HG02970 (cell line): Measurements from ENCODE around the gene RFPL1.

Experiments used
- ATAC-seq: cut with Tn5 transposase; IDR thresholded peaks from one replicate; pipeline ENCODE4 v1.9.1; 2021; ENCODE audit warnings: mild to moderate bottlenecking, moderate library complexity, moderate number of reproducible peaks; ENCODE audit not compliant: unreplicated experiment, low FRiP score

The RFPL1 gene

DNA sequence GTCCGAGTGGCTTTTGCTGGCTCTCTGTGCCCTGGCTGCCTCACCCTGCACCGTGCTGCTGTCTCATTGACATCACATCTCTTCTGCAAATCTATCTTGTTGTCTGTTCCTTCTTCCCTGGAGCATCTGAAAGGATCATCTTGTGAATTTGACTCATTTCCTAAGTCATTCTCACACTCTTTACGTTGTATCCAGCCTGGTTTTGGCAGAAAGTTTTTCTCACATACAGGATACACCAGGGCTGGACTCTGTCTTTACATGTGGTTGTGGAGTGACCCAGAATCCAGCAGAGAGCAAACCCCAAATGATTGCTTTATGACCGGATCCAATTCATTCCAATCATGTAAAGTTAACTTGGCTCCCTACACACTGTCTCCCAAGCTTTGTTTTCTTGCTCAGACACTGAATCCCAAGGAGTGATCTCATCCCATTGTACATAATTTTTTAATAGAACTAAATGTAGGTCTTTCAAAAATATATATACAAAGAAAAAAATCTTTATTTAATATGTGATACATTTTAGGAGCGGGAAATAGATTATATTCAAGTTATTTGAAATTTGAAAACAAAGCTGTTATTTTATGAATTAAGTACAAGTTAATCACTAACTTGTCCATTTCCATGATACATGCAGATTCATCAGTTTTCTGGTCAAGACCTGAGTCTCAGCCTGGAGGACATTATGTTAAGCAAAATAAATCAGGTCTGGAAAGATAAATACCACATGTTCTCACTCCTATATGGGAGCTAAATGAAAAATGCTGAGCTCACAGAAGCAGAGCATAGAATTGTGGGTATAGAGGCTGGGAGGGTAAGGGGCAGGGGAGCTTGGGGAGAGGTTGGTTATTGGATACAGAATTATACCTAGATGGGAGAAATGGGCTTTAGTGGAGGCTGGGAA is 2.9 kb upstream of the RFPL1 start:
- no peak for ATAC-seq

GRCh38 chr22:29442976-29443375 is 4.6 kb downstream of the RFPL1 start:
- no peak for ATAC-seq

- ATAC-seq = no peak
Observed at GRCh38 chr22:29443452-29443851, 5.1 kb downstream of the RFPL1 start.

DNA sequence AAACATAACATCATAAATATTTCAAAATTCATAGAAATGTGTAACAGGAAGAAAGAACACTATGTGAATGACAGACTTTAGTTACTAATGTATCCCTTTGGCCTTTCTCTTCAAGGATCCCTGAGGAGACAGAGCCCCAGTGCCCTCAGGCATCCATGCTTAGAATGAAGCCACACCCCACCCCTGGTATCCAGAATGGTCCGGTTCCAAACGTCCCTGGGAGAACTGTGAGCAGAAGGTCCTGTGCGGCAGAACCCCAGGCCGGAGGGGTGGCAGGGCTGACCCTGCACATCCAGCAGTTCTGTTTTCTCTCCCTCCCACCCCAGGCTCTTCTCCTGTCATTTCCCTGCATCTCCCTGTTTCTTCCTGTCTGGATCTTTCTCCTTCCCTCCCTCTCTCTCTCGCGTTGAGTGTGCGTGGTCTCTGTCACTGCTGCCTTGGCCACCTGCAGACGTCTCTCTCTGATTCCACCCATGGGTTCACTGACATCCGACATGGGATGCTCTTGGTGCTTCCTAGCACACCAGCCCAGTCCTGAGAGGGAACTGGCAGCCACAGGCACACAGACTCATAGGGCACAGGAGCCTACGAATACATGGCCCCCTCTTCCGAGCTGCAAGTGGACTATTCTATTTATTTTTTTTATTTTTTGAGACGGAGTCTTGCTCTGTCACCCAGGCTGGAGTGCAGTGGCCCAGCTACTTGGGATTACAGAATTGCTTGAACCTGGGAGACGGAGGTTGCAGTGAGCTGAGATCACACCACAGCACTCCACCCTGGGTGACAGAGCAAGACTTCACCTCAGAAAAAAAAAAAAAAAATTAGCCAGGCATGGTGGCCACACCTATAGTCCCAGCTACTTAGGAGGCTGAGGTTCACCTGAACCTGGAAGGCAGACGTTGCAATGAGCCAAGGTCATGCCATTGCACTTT is 5.7 kb downstream of the RFPL1 start:
- no peak for ATAC-seq

DNA sequence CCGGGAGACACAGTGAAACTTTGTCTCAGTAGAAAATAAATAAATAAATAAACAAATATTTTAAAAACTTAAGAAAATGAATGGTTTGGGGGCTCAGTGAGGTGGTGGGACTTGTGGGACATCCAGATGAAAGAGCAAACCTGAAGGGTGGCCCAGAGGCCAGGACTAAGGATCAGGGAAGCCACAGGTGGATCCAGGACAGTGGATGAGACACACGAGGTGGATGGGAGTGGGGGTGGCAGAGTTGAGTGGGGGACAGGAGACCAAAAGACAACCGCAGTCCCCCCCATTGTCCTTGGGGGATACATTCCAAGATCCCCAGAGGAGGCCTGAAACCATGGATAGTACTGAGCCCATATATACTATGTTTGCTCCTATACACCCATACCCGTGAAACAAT is 7.1 kb downstream of the RFPL1 start:
- ATAC-seq = no peak

GRCh38 chr22:29447906-29448305 is 9.5 kb downstream of the RFPL1 start:
- ATAC-seq = no peak

- ATAC-seq = no peak
Observed at GRCh38 chr22:29449296-29449875, 11.0 kb downstream of the RFPL1 start.

GRCh38 chr22:29450222-29450621 is 11.8 kb downstream of the RFPL1 start:
- no peak for ATAC-seq

DNA sequence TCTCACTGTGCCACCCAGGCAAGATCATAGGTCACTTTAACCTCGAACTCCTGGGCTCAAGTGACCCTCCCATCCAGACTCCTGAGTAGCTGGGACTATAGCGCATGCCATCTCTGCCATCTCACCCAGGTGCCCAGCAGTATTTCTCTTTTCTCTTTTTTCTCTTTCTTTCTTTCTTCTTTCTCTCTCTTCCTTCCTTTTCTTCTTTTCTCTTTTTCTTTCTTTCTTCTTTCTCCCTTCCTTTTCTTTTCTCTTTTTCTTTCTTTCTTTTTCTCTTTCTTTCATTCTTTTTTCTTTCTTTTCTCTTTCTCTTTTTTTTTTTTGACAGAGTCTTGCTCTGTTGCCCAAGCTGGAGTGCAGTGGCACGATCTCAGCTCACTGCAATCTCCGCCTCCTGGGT is 13.5 kb downstream of the RFPL1 start:
- no peak for ATAC-seq

DNA sequence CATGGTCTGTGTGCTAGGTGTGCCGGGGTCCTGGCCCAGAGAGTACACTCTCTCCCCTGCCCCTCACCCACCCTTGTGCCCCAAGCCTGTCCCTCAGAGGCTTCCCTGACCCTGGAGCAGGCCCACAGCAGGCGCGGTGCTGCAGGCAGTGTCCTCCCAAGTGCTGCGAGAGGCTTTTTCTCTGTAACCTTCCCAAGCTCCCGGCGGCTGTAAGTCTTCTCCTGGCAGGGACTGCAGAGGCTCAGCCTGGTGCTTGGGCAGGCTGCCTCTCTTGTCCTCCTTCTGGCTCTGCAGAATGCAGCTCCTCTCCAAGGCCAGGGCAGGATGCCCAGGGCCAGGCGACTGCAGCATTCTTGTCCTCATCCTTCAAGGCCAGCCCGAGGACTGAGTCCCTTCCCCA is 15.9 kb downstream of the RFPL1 start:
- no peak for ATAC-seq

DNA sequence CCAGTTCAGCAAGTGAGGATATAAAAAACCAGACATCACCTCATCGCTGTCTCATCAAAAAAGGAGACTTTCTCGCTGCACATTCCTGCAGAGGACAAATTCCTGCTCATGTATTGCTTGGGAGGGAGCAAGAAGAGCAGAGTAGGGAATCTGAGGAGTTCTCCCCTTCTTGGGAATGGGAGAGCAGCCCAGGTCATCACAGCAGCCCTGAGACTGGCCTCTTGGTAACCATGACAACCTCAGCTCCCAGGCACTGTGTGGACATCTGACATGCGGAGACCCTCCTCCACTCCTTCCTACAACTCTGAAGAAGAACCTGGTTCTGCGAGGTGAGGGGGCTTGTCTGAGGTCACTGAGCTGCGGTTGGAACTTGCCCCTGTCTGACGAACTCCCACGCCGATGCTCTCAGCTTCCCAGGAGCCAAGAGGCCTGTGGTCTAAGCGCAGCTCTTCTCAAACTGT is 17.9 kb downstream of the RFPL1 start:
- ATAC-seq = no peak

- no peak for ATAC-seq
Observed at GRCh38 chr22:29457730-29458129, 19.3 kb downstream of the RFPL1 start.

GRCh38 chr22:29458551-29458950 is 20.2 kb downstream of the RFPL1 start:
- ATAC-seq = no peak

DNA sequence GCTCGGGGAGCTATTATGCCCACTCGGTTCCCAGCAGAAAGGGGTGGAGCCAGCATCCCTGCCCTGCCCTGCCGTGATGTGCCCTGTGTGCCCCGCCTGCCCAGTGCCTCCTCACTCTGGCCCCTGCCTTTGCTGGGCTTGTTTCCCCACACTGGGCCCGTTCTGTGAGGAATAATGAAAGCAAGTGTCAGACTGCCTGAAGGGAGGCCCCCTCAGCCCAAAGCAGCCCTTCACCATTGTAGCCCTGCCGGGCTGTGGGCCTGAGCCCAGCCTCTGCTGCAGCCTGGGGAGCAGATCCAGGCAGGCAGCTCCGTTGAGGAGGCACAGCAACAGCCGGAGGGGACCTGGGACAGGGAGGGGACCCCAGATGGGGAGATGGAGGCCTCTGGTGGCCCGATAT is 21.4 kb downstream of the RFPL1 start:
- ATAC-seq = no peak

DNA sequence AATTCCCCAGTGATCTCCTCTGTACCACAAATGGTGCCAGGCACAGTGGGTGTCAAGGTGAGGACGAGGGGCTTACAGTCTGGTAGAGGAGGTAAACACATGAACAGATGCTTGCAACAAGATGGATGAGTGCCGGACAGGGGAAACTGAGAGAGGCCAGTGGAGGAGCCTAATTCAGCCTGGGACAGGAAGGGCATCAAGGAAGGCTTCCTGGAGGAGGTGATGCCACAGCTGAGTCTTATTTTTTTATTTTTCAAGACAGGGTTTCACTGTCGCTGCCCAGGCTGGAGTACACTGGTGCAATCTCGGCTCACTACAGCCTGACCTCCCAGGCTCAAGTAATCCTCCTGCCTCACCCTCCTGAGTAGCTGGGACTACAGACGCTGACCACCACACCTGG is 22.9 kb downstream of the RFPL1 start:
- ATAC-seq = no peak

GRCh38 chr22:29463629-29464028 is 25.2 kb downstream of the RFPL1 start:
- ATAC-seq = no peak

DNA sequence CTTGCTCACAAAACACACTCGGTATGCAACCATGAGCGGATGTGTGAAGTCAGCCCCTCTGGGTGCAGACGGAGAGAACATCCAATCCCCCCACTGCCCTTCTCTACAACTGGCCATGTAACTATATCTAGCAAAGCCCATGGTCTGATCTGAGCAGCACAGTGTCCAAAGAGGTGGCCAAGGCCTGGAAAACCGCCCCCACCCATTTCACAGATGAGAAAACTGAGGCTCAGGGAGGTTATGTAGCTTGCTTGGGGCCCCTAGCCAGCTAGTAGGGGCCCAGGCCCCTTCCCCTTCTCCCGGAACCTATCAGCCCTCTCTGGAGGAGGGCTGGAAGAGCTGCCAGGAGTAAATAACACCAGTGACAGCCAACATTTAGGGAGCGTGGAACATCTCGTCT is 26.2 kb downstream of the RFPL1 start:
- ATAC-seq = no peak

DNA sequence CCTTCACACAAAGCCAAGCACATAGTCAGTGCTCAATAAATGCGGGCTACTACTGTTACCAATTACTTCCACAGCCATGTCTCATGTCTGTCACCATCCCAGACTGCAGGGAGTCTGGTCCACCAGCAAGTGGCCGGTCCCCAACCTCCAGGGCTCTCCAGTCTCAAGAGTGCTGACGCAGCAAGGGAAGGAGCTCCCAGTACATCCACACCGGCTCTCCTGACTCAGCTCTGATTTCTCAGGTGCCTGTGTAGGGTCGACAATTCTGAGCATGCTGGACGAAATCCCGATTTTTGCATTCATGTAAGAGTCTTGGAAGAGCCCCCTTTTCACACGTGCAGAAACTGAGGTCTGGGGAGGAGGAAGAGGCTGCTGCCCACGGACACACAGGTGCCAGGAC is 31.4 kb downstream of the RFPL1 start:
- no peak for ATAC-seq

- no peak for ATAC-seq
Observed at GRCh38 chr22:29470159-29470855, 31.9 kb downstream of the RFPL1 start.

DNA sequence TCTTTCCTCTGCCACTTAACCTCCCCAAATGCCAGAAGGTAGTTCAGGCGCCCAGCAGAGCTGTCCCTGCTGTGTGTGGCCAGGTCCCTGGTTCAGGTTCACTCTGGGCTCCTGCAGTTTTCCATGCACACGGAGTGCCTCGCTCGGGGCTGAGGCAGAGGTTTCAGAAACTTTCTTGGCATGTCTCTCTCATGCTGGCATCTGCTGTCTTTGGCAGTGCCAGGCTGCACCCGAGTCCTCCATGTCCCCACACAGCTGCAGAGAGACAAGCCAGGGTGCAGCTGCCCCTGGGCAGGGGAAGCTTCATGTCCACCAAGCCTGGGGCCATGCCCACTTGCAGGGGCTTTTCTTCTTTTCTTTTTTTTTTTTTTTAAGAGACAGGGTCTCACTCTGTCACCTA is 34.6 kb downstream of the RFPL1 start:
- no peak for ATAC-seq
